Measurements from ENCODE around the gene CALHM5. TPM values are rescaled to one million over a fixed set of nuclear protein-coding genes. Genes with fewer than 3 reads are reported as not detected.

CALHM5 gene
- total and polyA plus RNA-seq, 7 experiments from 2014 or later = not detected

DNA sequence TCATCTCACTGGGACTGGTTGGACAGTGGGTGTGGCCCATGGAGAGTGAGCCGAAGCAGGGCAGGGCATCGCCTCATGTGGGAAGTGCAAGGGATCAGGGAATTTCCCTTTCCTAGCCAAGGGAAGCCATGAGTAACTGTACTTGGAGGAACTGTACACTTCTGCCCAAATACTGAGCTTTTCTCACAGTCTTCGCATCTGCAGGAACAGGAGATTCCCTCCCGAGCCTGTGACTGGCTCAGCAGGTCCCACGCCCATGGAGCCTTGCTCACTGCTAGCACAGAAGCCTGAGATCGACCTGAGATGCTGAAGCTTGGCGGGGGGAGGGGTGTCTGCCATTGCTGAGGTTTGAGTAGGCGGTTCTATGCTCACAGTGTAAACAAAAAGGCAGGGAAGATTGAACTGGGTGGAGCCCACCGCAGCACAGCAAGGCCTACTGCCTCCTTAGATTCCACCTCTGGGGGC lies 10.4 kb upstream of the CALHM5 start:
- H3K27ac Mint-ChIP-seq = no peak overlapping the region
- H3K4me1 Mint-ChIP-seq = peaks cover 0 to 6% (median 3%) of the 10 kb centered on the region in 7 donors
- Histone ChIP-seq H3K4me1 (ENCODE audit: control insufficient read depth in 2 of 2, insufficient read depth in 2 of 2, low read length in 2 of 2) (no peaks in the 10 kb centered on the region), H3K4me3 (ENCODE audit: low read length) (no peak overlapping the region), H3K27me3 (ENCODE audit: control insufficient read depth in 2 of 2, insufficient read depth in 2 of 2, low read length in 2 of 2) (no peaks in the 10 kb centered on the region), H3K27ac (ENCODE audit: low read depth, low read length) (no peak overlapping the region), H3K36me3 (ENCODE audit: control insufficient read depth in 2 of 3, insufficient read depth in 3 of 3, low read length in 3 of 3) (no peaks in the 10 kb centered on the region), H3K9me3 (ENCODE audit: control insufficient read depth in 2 of 3, low read length in 3 of 3) (no peaks in the 10 kb centered on the region)
- H3K27me3 Mint-ChIP-seq = peaks cover 30 to 51% (median 40%) of the 10 kb centered on the region in 5 donors
- H3K36me3 Mint-ChIP-seq = peaks cover 0 to 16% (median 0%) of the 10 kb centered on the region in 5 donors
- intact Hi-C loops (cut with micrococcal nuclease) = no loop called here
- ChIA-PET POLR2A (interaction anchor here (0.6 kb wide), 1 partner anchor 26 kb away, joined by 3 read pairs; no protein-coding TSS in a partner anchor), CTCF (interaction anchor here (1.0 kb wide), 1 partner anchor 213 kb away, joined by 3 read pairs; no protein-coding TSS in a partner anchor)
- no peak for ATAC-seq
- DNase-seq = peak in 6 of 9 donors; percentile 13 to 56 (median 44)
- H3K4me3 Mint-ChIP-seq = peak overlapping the region in 5 of 10 donors; percentile 12 to 52 (median 33)
- H3K9me3 Mint-ChIP-seq = peaks cover 0 to 33% (median 9%) of the 10 kb centered on the region in 11 donors

DNA sequence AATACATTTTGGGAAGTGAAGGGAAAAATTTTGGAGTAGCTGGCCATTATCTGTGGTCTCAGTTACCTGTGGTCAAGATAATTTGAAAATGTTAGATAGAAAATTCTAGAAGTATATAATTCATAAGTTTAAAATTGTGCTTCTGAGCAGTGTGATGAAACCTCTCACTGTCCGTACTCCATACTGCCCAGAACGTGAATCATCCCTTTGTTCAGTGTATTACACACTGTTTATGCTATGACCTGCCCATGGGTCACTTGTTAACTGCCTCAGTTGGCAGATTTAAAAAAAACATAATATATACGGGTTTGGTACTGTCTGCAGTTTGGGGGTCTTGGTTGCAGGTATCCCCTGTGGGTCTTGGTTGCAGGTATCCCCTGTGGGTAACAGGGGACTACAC lies 4.1 kb upstream of the CALHM5 start:
- intact Hi-C loops (cut with micrococcal nuclease) = no loop called here

DNA sequence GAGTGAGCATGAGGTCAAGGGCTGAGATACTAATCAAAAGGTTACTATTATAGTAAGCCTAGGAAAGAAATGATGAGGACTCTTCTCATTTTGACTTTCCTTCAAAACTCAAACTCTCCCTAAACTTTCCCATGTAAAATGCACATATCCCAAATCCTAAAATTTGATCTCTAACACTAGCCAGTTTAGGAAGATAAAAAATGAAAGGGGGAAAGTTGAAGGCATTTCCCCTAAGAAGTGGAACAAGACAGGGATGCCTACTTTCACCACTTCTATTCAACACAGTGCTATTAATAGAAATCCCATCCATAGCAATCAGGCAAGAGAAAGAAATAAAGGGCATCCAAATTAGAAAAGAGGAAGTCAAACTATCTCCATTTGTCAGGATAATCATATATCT lies 2.9 kb upstream of the CALHM5 start:
- Histone ChIP-seq H3K4me3 (ENCODE audit: low read length) (no peak overlapping the region), H3K36me3 (ENCODE audit: control insufficient read depth in 2 of 3, insufficient read depth in 3 of 3, low read length in 3 of 3) (no peaks in the 10 kb centered on the region), H3K4me1 (ENCODE audit: control insufficient read depth in 2 of 2, insufficient read depth in 2 of 2, low read length in 2 of 2) (no peaks in the 10 kb centered on the region), H3K27me3 (ENCODE audit: control insufficient read depth in 2 of 2, insufficient read depth in 2 of 2, low read length in 2 of 2) (no peaks in the 10 kb centered on the region), H3K9me3 (ENCODE audit: control insufficient read depth in 2 of 3, low read length in 3 of 3) (no peaks in the 10 kb centered on the region), H3K27ac (ENCODE audit: low read depth, low read length) (no peak overlapping the region)
- ATAC-seq (no peak), DNase-seq (no peak)
- Mint-ChIP-seq H3K4me1 (no peaks in the 10 kb centered on the region), H3K9me3 (peaks cover 2 to 35% (median 12%) of the 10 kb centered on the region in 11 donors), H3K4me3 (no peak overlapping the region), H3K27ac (no peak overlapping the region), H3K27me3 (peaks cover 11 to 54% (median 28%) of the 10 kb centered on the region in 5 donors), H3K36me3 (peaks cover 0 to 4% (median 0%) of the 10 kb centered on the region in 5 donors)
- CTCF ChIA-PET = no interaction called here
- POLR2A ChIA-PET = no interaction called here
- intact Hi-C loops (cut with micrococcal nuclease) = no loop called here

More for the DNA sequence above, 4.1 kb upstream of the CALHM5 start:
- H3K9me3 Mint-ChIP-seq = peaks cover 2 to 45% (median 14%) of the 10 kb centered on the region in 11 donors
- no peak overlapping the region for H3K27ac Mint-ChIP-seq
- H3K27me3 Mint-ChIP-seq = peaks cover 19 to 56% (median 38%) of the 10 kb centered on the region in 5 donors
- no peak overlapping the region for H3K4me3 Mint-ChIP-seq
- ATAC-seq (no peak), DNase-seq (no peak)
- H3K36me3 ChIP-seq (ENCODE audit: control insufficient read depth in 2 of 3, insufficient read depth in 3 of 3, low read length in 3 of 3) = no peaks in the 10 kb centered on the region
- no peak overlapping the region for H3K27ac ChIP-seq (ENCODE audit: low read depth, low read length)
- H3K9me3 ChIP-seq (ENCODE audit: control insufficient read depth in 2 of 3, low read length in 3 of 3) = no peaks in the 10 kb centered on the region
- no peaks in the 10 kb centered on the region for H3K27me3 ChIP-seq (ENCODE audit: control insufficient read depth in 2 of 2, insufficient read depth in 2 of 2, low read length in 2 of 2)
- peaks cover 0 to 12% (median 0%) of the 10 kb centered on the region in 5 donors for H3K36me3 Mint-ChIP-seq
- ChIA-PET CTCF (no interaction called here), POLR2A (no interaction called here)
- no peaks in the 10 kb centered on the region for H3K4me1 ChIP-seq (ENCODE audit: control insufficient read depth in 2 of 2, insufficient read depth in 2 of 2, low read length in 2 of 2)
- H3K4me3 ChIP-seq (ENCODE audit: low read length) = no peak overlapping the region
- no peaks in the 10 kb centered on the region for H3K4me1 Mint-ChIP-seq

DNA sequence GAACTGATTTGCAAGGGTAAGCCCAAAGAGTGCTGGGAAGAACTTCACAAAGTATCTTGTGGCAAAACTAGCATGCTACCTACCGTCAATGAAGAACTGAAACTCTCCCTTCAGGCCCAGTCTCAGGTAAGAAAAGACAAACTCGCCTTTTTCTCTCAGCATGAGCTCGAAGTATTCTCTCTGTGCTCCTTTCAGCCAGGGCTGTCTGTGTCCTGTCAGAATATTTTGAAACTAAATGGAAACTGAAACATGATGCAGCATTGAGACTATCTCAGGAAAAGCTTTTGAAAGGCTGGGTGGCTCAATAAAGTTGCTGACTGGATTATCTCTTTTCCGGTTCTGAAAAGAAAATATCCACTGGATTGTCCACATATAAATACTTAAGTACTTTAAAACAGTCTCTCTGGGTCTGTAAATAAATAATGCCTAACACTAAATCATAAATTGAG lies 696 bp downstream of the CALHM5 start:
- no peaks in the 10 kb centered on the region for H3K27me3 ChIP-seq (ENCODE audit: control insufficient read depth in 2 of 2, insufficient read depth in 2 of 2, low read length in 2 of 2)
- no peaks in the 10 kb centered on the region for H3K9me3 ChIP-seq (ENCODE audit: control insufficient read depth in 2 of 3, low read length in 3 of 3)
- H3K4me1 Mint-ChIP-seq = no peaks in the 10 kb centered on the region
- no peaks in the 10 kb centered on the region for H3K36me3 ChIP-seq (ENCODE audit: control insufficient read depth in 2 of 3, insufficient read depth in 3 of 3, low read length in 3 of 3)
- no peaks in the 10 kb centered on the region for H3K4me1 ChIP-seq (ENCODE audit: control insufficient read depth in 2 of 2, insufficient read depth in 2 of 2, low read length in 2 of 2)
- no peak for ATAC-seq
- H3K4me3 ChIP-seq (ENCODE audit: low read length) = no peak overlapping the region
- ChIA-PET CTCF (interaction anchor here (0.6 kb wide), 1 partner anchor 194 kb away, joined by 6 read pairs; no protein-coding TSS in a partner anchor), POLR2A (no interaction called here)
- DNase-seq = no peak
- peaks cover 0 to 22% (median 8%) of the 10 kb centered on the region in 11 donors for H3K9me3 Mint-ChIP-seq
- no peaks in the 10 kb centered on the region for H3K36me3 Mint-ChIP-seq
- peaks cover 0 to 51% (median 0%) of the 10 kb centered on the region in 5 donors for H3K27me3 Mint-ChIP-seq
- H3K27ac Mint-ChIP-seq = no peak overlapping the region
- H3K27ac ChIP-seq (ENCODE audit: low read depth, low read length) = no peak overlapping the region
- H3K4me3 Mint-ChIP-seq = no peak overlapping the region
- intact Hi-C loops (cut with micrococcal nuclease) = no loop called here

DNA sequence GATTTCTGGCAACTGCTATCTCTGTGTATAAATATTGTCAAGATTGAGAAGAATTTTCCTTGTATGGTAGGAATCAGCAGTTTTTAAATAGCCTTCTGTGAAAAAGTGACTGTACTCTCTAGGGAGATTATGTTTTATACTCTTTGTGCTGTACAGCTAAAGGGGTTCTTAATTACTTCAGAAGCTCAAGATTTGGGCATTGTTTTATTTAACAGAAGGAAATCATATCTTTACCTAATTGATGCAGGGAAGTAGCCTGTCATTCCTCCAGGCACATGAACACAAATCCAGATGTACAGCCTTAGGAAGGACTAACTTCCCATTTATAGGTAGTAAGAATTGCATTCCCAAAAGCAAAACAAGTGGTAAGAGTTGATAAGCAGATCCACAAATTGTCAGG lies 1.3 kb downstream of the CALHM5 start:
- no peaks in the 10 kb centered on the region for H3K4me1 ChIP-seq (ENCODE audit: control insufficient read depth in 2 of 2, insufficient read depth in 2 of 2, low read length in 2 of 2)
- CTCF ChIA-PET = interaction anchor here (0.6 kb wide), 1 partner anchor 194 kb away, joined by 6 read pairs; no protein-coding TSS in a partner anchor
- Mint-ChIP-seq H3K9me3 (peaks cover 0 to 18% (median 8%) of the 10 kb centered on the region in 11 donors), H3K27me3 (peaks cover 0 to 48% (median 0%) of the 10 kb centered on the region in 5 donors), H3K4me1 (no peaks in the 10 kb centered on the region), H3K27ac (no peak overlapping the region), H3K4me3 (no peak overlapping the region), H3K36me3 (no peaks in the 10 kb centered on the region)
- no peak overlapping the region for H3K4me3 ChIP-seq (ENCODE audit: low read length)
- ATAC-seq (no peak), DNase-seq (no peak)
- no peaks in the 10 kb centered on the region for H3K27me3 ChIP-seq (ENCODE audit: control insufficient read depth in 2 of 2, insufficient read depth in 2 of 2, low read length in 2 of 2)
- no peaks in the 10 kb centered on the region for H3K36me3 ChIP-seq (ENCODE audit: control insufficient read depth in 2 of 3, insufficient read depth in 3 of 3, low read length in 3 of 3)
- H3K27ac ChIP-seq (ENCODE audit: low read depth, low read length) = no peak overlapping the region
- POLR2A ChIA-PET = no interaction called here
- intact Hi-C loops (cut with micrococcal nuclease) = no loop called here
- no peaks in the 10 kb centered on the region for H3K9me3 ChIP-seq (ENCODE audit: control insufficient read depth in 2 of 3, low read length in 3 of 3)

GRCh38 chr6:116513224-116513875 lies 1.9 kb downstream of the CALHM5 start:
- ATAC-seq (no peak), DNase-seq (no peak)
- no peaks in the 10 kb centered on the region for H3K36me3 ChIP-seq (ENCODE audit: control insufficient read depth in 2 of 3, insufficient read depth in 3 of 3, low read length in 3 of 3)
- no peak overlapping the region for H3K4me3 Mint-ChIP-seq
- H3K4me3 ChIP-seq (ENCODE audit: low read length) = no peak overlapping the region
- no peaks in the 10 kb centered on the region for H3K27me3 ChIP-seq (ENCODE audit: control insufficient read depth in 2 of 2, insufficient read depth in 2 of 2, low read length in 2 of 2)
- H3K27ac Mint-ChIP-seq = no peak overlapping the region
- no peaks in the 10 kb centered on the region for H3K9me3 ChIP-seq (ENCODE audit: control insufficient read depth in 2 of 3, low read length in 3 of 3)
- intact Hi-C loops (cut with micrococcal nuclease) = no loop called here
- peaks cover 0 to 14% (median 8%) of the 10 kb centered on the region in 11 donors for H3K9me3 Mint-ChIP-seq
- H3K36me3 Mint-ChIP-seq = no peaks in the 10 kb centered on the region
- ChIA-PET POLR2A (no interaction called here), CTCF (no interaction called here)
- no peak overlapping the region for H3K27ac ChIP-seq (ENCODE audit: low read depth, low read length)
- peaks cover 0 to 49% (median 4%) of the 10 kb centered on the region in 5 donors for H3K27me3 Mint-ChIP-seq
- no peaks in the 10 kb centered on the region for H3K4me1 ChIP-seq (ENCODE audit: control insufficient read depth in 2 of 2, insufficient read depth in 2 of 2, low read length in 2 of 2)
- H3K4me1 Mint-ChIP-seq = no peaks in the 10 kb centered on the region

- peaks cover 0 to 7% (median 0%) of the 10 kb centered on the region in 11 donors for H3K9me3 Mint-ChIP-seq
- DNase-seq (no peak), ATAC-seq (no peak)
- H3K36me3 Mint-ChIP-seq = no peaks in the 10 kb centered on the region
- no peaks in the 10 kb centered on the region for H3K4me1 Mint-ChIP-seq
- Histone ChIP-seq H3K36me3 (ENCODE audit: control insufficient read depth in 2 of 3, insufficient read depth in 3 of 3, low read length in 3 of 3) (no peaks in the 10 kb centered on the region), H3K27me3 (ENCODE audit: control insufficient read depth in 2 of 2, insufficient read depth in 2 of 2, low read length in 2 of 2) (no peaks in the 10 kb centered on the region), H3K9me3 (ENCODE audit: control insufficient read depth in 2 of 3, low read length in 3 of 3) (no peaks in the 10 kb centered on the region), H3K4me1 (ENCODE audit: control insufficient read depth in 2 of 2, insufficient read depth in 2 of 2, low read length in 2 of 2) (no peaks in the 10 kb centered on the region), H3K4me3 (ENCODE audit: low read length) (no peak overlapping the region), H3K27ac (ENCODE audit: low read depth, low read length) (no peak overlapping the region)
- intact Hi-C loops (cut with micrococcal nuclease) = no loop called here
- H3K27me3 Mint-ChIP-seq = peaks cover 0 to 46% (median 4%) of the 10 kb centered on the region in 5 donors
- no peak overlapping the region for H3K4me3 Mint-ChIP-seq
- ChIA-PET POLR2A (no interaction called here), CTCF (no interaction called here)
- H3K27ac Mint-ChIP-seq = no peak overlapping the region
Measured at GRCh38 chr6:116514111-116514510, 2.7 kb downstream of the CALHM5 start.
